ENCODE results near the gene OTX1.

- TF ChIP-seq EP300 (IDR thresholded peaks at IDR 0.05; ENCODE audit: low read depth) (no peak), POLR2AphosphoS5 (IDR thresholded peaks at IDR 0.05) (no peak), CTCF (IDR thresholded peaks at IDR 0.05) (no peak)
Observed at GRCh38 chr2:63049970-63050333, 678 bp upstream of the OTX1 start.
